Glutamatergic neuron (in vitro differentiated cells): ENCODE results near the gene TMPRSS9. TPM values are rescaled to one million over a fixed set of nuclear protein-coding genes. Genes with fewer than 3 reads are reported as not detected.

Experiments
- DNase-seq: peaks from one replicate; pipeline ENCODE4 v3.0.0; 2022
- H3K27ac Mint-ChIP-seq: one replicate; pipeline ENCODE4 v1.8.0; 2020; ENCODE audit warnings: mild to moderate bottlenecking, mixed read lengths, inconsistent platforms; ENCODE audit not compliant: unreplicated experiment
- H3K27me3 Mint-ChIP-seq: one replicate; pipeline ENCODE4 v1.8.0; 2020; ENCODE audit warnings: mild to moderate bottlenecking, moderate library complexity, mixed read lengths, inconsistent platforms; ENCODE audit not compliant: unreplicated experiment
- H3K36me3 Mint-ChIP-seq: one replicate; pipeline ENCODE4 v1.8.0; 2020; ENCODE audit warnings: mild to moderate bottlenecking, mixed read lengths, inconsistent platforms; ENCODE audit not compliant: unreplicated experiment
- H3K4me1 Mint-ChIP-seq: one replicate; pipeline ENCODE4 v1.8.0; 2020; ENCODE audit warnings: mild to moderate bottlenecking, low read depth, mixed read lengths, inconsistent platforms; ENCODE audit not compliant: unreplicated experiment
- H3K4me3 Mint-ChIP-seq: one replicate; pipeline ENCODE4 v1.8.0; 2020; ENCODE audit warnings: mild to moderate bottlenecking, mixed read lengths, inconsistent platforms; ENCODE audit not compliant: unreplicated experiment
- H3K9me3 Mint-ChIP-seq: one replicate; pipeline ENCODE4 v1.8.0; 2020; ENCODE audit warnings: mild to moderate bottlenecking, moderate library complexity, mixed read lengths, inconsistent platforms; ENCODE audit not compliant: unreplicated experiment
- CTCF ChIP-seq: fragments of 200-600 bp; sonication (generic); IDR thresholded peaks from one replicate; pipeline ENCODE4 v1.5.0; 2021; ENCODE audit not compliant: partially characterized antibody, unreplicated experiment
- total RNA-seq: library from RNA; stranded (reverse); fragmentation: NEBNext Ultra II Directional; extraction: Animal tissue kit (Norgen Biotek cat#: 25700); gene quantifications from one replicate; pipeline ENCODE4 v1.2.1, GENCODE V29; 2021; ENCODE audit not compliant: unreplicated experiment

Gene TMPRSS9
- total RNA-seq, 1 donor from 2014 or later: 0.29 TPM

DNA sequence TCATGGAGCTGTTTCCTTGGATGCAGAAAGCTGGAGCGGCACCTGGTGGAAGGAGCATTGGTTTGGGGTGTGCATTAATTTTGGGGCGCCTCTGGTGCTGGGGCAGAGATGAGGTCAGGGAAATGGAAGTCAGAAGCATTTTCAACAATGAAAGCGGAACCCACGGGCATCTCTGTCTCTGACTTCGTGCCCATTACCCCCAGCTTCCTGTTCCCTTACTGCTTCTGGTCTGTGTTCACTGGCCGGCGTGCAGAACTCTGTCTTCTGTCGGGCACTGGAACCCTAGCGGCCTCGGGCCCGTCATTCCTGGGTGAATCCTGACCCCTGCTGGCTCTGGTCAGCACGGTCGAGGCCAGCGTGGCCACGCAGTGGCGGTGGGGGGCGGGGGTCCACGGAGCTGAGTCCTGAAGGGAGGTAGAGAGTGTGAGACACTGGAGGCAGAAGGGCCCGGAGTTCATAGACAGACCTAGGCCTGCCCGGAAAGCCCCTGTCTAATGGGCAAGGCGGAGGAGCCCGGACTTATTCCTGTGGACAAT lies 44.2 kb upstream of the TMPRSS9 start:
- Mint-ChIP-seq H3K9me3 (peaks cover 6% of the 10 kb centered on the region), H3K36me3 (peaks cover 5% of the 10 kb centered on the region), H3K27me3 (peaks cover 3% of the 10 kb centered on the region), H3K4me3 (no peak overlapping the region), H3K27ac (no peak overlapping the region), H3K4me1 (peaks cover 7% of the 10 kb centered on the region)
- TF ChIP-seq CTCF: peak; percentile 45
- DNase-seq: peak; percentile 82

DNA sequence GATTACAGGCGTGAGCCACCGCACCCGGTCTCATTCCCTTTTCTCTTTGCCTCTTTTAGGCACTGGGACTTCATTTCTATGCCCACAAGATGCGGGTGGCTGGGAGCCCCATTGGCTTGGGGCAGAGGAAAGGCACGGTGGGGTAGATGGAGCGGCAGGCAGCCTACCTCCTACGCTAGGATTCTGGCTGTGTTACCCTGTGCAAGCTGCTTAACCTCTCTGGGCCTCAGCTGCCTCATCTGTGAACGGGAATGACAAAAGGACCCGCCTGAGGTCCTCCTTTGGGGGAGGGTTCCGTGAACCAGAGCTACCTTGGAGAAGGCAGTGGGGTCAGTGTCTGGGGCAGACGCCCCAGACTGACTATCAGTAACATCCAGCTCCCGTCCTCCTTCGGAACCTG lies 42.8 kb upstream of the TMPRSS9 start:
- Mint-ChIP-seq H3K27ac (no peak overlapping the region), H3K4me3 (no peak overlapping the region), H3K27me3 (peaks cover 3% of the 10 kb centered on the region), H3K9me3 (peaks cover 6% of the 10 kb centered on the region), H3K4me1 (peaks cover 7% of the 10 kb centered on the region), H3K36me3 (peaks cover 5% of the 10 kb centered on the region)
- no peak for DNase-seq
- no peak for TF ChIP-seq CTCF

- peaks cover 6% of the 10 kb centered on the region for H3K9me3 Mint-ChIP-seq
- DNase-seq: no peak
- no peak overlapping the region for H3K27ac Mint-ChIP-seq
- H3K36me3 Mint-ChIP-seq: peaks cover 5% of the 10 kb centered on the region
- peaks cover 3% of the 10 kb centered on the region for H3K27me3 Mint-ChIP-seq
- H3K4me1 Mint-ChIP-seq: peaks cover 7% of the 10 kb centered on the region
- no peak for TF ChIP-seq CTCF
- H3K4me3 Mint-ChIP-seq: no peak overlapping the region
Measured at GRCh38 chr19:2317756-2318155, 42.3 kb upstream of the TMPRSS9 start.

- DNase-seq: no peak
- Mint-ChIP-seq H3K27ac (no peak overlapping the region), H3K27me3 (peaks cover 3% of the 10 kb centered on the region), H3K4me1 (peaks cover 7% of the 10 kb centered on the region), H3K4me3 (no peak overlapping the region), H3K36me3 (peaks cover 5% of the 10 kb centered on the region), H3K9me3 (peaks cover 6% of the 10 kb centered on the region)
- no peak for TF ChIP-seq CTCF
Measured at GRCh38 chr19:2318923-2319322, 41.1 kb upstream of the TMPRSS9 start.

DNA sequence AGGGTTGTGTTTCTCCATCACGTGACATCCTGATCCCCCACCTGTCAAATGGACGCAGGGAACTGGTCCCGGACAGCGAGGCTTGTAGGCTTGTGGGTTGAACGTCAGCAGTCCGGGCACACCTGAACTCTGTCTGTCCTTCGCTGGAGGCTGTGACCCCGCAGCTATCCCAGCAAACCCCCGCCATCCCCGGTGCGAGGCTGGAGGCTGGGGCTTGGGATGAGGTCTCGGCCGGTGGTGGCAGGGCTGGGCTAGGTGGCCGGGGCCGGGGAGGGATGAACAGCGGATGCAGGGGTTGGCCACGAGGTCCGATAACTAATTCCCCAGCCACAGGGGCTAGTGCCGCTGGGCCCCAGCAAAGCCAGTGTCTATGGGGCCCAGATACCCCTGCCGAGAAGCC lies 40.5 kb upstream of the TMPRSS9 start:
- Mint-ChIP-seq H3K27ac (no peak overlapping the region), H3K36me3 (peaks cover 5% of the 10 kb centered on the region), H3K4me1 (peaks cover 13% of the 10 kb centered on the region), H3K4me3 (no peak overlapping the region), H3K27me3 (peaks cover 9% of the 10 kb centered on the region), H3K9me3 (peaks cover 12% of the 10 kb centered on the region)
- no peak for DNase-seq
- TF ChIP-seq CTCF: no peak
